Measurements from ENCODE around the gene CIDEC. TPM values are rescaled to one million over a fixed set of nuclear protein-coding genes. Genes with fewer than 3 reads are reported as not detected.

CIDEC gene
- total and polyA plus RNA-seq, 2 of the 13 experiments (the other 11 are each of a cell fraction or from before 2014, with no cell fraction given) = 2.5 to 10.4 TPM

DNA sequence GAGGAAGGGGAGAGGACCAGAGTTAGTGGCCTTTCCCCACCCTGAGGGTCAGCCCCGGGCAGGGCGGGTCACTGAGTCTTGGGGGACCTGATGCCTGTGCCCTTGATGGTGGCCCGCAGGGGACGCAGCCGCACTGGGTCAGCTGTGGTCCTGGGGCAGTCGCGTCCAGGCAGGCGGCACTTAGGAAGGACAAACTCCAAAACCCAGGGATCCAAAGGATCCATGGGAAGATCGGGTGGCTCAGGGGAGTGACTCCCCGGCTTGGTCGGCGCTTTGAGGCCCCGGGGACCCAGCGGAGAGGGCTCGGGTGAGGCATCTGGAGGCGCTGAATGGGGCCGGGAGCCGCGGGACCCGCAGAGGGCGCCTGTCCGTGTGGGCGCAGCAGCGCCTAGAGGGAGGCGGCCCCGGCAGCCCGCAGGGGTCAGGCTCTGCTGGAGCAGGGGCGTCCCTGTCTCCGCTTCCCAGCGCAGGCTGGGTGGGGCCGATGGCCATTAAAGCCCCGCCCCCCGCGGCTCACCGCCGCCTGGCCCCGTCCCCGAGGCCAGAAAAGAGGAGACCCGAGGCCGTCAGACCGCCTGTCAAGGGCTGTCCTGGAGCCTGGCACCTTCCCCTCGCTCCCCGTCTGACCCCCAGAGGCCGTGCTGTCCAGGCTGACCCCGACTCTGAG lies 17.5 kb downstream of the CIDEC start (continued):
- TF ChIP-seq DDIT3 (CRISPR knock-in tag; IDR thresholded peaks at IDR 0.05) = no peak
- TF ChIP-seq ATF5 (CRISPR knock-in tag; IDR thresholded peaks at IDR 0.05; ENCODE audit: low read depth) = no peak
- TF ChIP-seq TFDP1 (CRISPR knock-in tag; IDR thresholded peaks at IDR 0.05; ENCODE audit: borderline replicate concordance) = 0 out of 2 replicates have a peak, but pooled peaks have one; percentile 41
- TF ChIP-seq NR3C1 (CRISPR knock-in tag; IDR thresholded peaks at IDR 0.05) = 0 out of 2 replicates have a peak, but pooled peaks have one; percentile 19
- no peak for TF ChIP-seq ATM (IDR thresholded peaks at IDR 0.05; ENCODE audit: borderline replicate concordance)
- peak in 1 of 2 experiments; percentile 71; a peak in 1 of 4 replicates for TF ChIP-seq KLF16 (CRISPR knock-in tag; IDR thresholded peaks at IDR 0.05)
- no peak for TF ChIP-seq THYN1 (CRISPR knock-in tag; IDR thresholded peaks at IDR 0.05; ENCODE audit: borderline replicate concordance, low read depth)
- no peak for TF ChIP-seq ZNF629 (CRISPR knock-in tag; conservative IDR thresholded peaks at IDR 0.05)
- no peak for TF ChIP-seq RFX5 (IDR thresholded peaks at IDR 0.05; ENCODE audit: low read depth, low read length)
- no peak for TF ChIP-seq ADNP (CRISPR knock-in tag; IDR thresholded peaks at IDR 0.05)
- no peak for TF ChIP-seq MAFF (IDR thresholded peaks at IDR 0.05; ENCODE audit: low read depth, low read length)
- no peak for TF ChIP-seq CENPBD1 (CRISPR knock-in tag; IDR thresholded peaks at IDR 0.05; ENCODE audit: borderline replicate concordance, low read depth)
- peak; percentile 64 for TF ChIP-seq PATZ1 (CRISPR knock-in tag; IDR thresholded peaks at IDR 0.05)
- TF ChIP-seq RFXAP (CRISPR knock-in tag; IDR thresholded peaks at IDR 0.05; ENCODE audit: borderline replicate concordance) = peak; percentile 65; the same call in 1 of the 2 replicates
- no peak; the same call in none of the 2 replicates for TF ChIP-seq NR2F6 (IDR thresholded peaks at IDR 0.05)
- peak; percentile 75 for TF ChIP-seq NR2F6 (CRISPR knock-in tag; IDR thresholded peaks at IDR 0.05)
- no peak for TF ChIP-seq ZNF720 (CRISPR knock-in tag; IDR thresholded peaks at IDR 0.05)
- TF ChIP-seq ZNF660 (CRISPR knock-in tag; IDR thresholded peaks at IDR 0.05; ENCODE audit: borderline replicate concordance, low read depth) = no peak
- TF ChIP-seq ZNF12 (CRISPR knock-in tag; IDR thresholded peaks at IDR 0.05) = 0 out of 2 replicates have a peak, but pooled peaks have one; percentile 43
- TF ChIP-seq ZBTB7B (CRISPR knock-in tag; IDR thresholded peaks at IDR 0.05) = peak; percentile 94
- TF ChIP-seq ZNF274 (CRISPR knock-in tag; IDR thresholded peaks at IDR 0.05) = no peak; the same call in 1 of the 2 replicates
- TF ChIP-seq ZIK1 (CRISPR knock-in tag; IDR thresholded peaks at IDR 0.05; ENCODE audit: borderline replicate concordance, low read depth) = 0 out of 2 replicates have a peak, but pooled peaks have one; percentile 36
- TF ChIP-seq, protein P1, sequence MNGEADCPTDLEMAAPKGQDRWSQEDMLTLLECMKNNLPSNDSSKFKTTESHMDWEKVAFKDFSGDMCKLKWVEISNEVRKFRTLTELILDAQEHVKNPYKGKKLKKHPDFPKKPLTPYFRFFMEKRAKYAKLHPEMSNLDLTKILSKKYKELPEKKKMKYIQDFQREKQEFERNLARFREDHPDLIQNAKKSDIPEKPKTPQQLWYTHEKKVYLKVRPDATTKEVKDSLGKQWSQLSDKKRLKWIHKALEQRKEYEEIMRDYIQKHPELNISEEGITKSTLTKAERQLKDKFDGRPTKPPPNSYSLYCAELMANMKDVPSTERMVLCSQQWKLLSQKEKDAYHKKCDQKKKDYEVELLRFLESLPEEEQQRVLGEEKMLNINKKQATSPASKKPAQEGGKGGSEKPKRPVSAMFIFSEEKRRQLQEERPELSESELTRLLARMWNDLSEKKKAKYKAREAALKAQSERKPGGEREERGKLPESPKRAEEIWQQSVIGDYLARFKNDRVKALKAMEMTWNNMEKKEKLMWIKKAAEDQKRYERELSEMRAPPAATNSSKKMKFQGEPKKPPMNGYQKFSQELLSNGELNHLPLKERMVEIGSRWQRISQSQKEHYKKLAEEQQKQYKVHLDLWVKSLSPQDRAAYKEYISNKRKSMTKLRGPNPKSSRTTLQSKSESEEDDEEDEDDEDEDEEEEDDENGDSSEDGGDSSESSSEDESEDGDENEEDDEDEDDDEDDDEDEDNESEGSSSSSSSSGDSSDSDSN (CRISPR knock-in tag; IDR thresholded peaks at IDR 0.05) = peak; percentile 97
- TF ChIP-seq NR2C2 (CRISPR knock-in tag; IDR thresholded peaks at IDR 0.05; ENCODE audit: borderline replicate concordance) = 0 out of 2 replicates have a peak, but pooled peaks have one; percentile 14

Data from HepG2 (cell line).